Activated T-cell treated with anti-CD3 and anti-CD28 coated beads for 4 hours (primary cell): Measurements from ENCODE around the gene NR2F6.

Experiments used
- DNase-seq: peaks from one replicate; pipeline ENCODE4 v3.0.0-alpha.2; 2020

Gene NR2F6

DNA sequence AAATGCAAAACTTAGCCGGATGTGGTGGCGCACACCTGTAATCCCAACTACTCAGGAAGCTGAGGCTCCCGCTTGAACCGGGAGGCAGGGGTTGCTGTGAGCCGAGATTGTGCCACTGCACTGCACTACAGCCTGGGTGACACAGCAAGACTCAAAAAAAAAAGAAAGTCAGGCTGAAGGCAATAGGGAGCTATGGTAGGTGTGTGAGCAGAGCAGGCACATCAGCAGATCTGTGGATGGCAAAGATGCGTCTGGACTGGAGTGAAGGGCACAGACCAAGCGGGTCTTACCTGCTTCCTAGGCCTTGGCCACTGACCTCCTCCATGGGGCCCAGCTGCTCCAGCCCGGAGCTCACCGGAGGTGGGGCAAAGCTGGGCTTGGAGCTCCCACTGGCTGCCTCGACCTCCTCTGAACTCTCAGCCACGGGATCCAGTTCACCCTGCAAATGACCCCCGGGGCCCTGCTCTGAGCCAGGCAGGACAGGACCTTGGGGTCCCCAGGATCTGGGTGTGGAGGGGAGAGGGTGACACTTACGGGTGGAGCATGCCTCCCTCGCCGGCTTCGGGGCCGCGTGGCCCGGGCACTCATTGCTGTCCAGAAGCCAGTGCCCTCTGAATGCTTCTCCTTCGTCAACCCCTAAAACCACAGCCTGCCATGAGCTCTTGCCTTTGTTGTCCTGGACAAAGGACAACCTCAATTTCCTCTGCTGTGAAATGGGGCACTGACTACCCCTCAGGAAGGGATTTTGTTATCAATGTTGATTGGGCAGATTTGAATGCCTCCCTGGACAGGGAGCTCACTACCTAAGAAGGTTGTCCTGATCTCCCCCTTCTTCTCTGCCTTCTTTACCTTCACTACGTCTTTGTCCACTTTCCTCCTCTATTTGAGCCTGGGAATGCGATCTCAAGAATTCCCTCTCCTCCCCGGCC lies 18.3 kb upstream of the NR2F6 start:
- DNase-seq = no peak

DNA sequence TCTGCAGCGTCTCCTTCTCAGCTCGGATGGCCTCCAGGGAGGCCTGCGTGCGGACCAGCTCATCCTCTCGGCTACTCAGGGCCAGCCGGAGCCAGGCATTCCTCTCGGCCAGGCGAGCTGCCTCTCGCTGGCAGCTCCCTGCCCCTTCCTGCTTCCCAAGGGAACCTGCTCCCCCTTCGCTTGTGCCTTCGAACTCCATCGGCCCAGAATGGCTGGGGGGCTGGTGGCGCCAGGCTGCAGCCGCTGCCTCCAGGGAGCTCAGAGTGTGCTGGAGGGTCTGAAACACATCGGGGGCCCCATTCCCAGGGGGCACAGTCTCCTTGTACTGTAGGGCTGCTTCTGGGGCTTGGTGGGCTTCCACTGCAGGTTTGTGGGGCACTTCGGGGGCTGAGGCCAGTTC lies 16.8 kb upstream of the NR2F6 start:
- DNase-seq = no peak

DNA sequence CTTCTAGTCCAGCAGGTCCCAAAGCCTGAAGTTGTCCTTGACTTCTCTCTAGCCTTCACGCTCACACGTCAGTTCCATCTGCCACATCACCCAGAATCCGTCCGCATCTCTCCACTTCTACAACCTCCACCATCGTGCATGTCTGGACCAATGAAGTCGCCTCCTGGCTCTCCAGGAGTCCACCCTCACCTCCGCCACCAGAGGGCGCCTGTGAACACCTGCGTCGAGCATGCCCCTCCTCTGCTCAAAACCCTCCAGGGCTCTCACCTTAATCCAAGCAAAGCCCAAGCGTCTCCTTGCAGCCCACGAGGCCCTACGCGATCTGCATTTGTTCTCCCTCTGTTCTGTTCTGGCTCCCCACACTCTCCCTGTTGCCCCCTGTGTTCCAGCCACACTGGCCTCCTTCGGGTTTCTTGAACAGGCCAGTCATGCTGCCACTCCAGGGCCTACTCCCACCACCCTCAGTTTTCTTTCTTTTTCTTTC lies 15.2 kb upstream of the NR2F6 start:
- peak; percentile 85 for DNase-seq

DNA sequence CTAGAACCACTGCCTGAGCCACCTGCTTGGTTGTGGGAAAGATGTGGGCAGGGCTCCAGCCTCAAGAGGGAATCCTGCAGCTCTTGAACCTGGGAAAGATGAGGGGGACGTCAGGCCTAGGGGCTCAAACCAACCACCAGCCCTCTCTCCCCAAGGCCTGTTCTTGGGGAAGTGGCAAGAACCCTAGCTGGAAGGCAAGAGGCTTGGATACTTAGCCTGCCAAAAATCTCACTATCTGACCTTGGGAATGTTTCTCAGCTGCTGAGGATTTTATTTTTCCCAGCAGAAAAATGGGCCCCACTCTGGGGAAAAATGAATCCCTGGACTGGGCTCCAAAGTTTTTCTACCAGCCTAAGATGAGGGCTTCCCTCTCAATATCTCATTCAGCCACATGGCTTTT lies 14.2 kb upstream of the NR2F6 start:
- no peak for DNase-seq

DNA sequence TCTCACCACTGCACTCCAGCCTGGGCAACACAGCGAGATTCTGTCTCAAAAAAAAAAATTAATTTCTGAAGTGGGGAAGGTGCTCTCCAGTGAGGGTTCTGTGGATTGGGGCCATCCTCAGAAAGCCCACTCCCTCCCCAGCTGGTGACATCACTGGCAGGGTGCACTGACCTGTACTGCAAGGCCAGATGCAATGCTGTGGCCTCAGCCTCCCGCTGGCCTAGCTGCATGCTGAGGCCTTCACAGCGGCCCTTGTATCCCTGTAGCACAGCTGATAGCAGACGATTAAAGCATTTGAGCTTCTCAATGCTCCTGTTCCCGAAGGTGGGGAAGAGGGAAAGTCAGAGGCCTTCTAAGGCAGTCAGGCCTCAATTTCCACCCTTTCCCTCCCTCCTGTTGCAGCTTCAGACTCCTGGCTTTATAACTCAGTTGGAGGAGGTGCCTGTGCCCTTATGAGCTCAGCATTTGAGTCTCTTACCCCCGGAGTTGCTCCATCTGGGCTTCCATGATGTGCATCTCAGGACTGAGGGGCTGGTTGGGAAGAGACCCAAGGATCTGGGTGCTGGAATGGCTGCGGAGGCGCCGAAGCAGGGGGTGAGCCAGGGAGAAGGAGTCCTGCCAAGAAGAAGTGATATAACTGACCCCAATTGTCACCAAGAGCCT lies 13.5 kb upstream of the NR2F6 start:
- no peak for DNase-seq

DNA sequence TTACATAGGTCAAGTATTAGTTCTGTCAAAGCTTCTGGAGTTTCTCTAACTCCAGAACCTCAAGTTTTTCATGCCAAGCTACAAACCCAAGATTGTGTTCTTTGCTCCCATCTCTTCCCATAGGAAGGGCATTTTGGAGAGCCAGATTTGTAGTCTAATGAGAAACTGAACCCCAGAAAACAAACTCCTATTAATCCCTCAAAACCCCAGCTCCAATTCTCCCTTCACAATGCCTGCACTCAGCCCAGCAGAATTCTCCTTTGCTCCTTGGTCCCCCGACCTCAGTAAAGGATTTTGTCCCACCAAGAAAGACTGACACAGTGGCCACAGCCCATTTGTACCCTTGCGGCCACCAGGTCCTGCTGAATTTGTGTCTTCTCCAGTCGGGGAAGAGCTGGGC lies 10.4 kb upstream of the NR2F6 start:
- DNase-seq = no peak

DNA sequence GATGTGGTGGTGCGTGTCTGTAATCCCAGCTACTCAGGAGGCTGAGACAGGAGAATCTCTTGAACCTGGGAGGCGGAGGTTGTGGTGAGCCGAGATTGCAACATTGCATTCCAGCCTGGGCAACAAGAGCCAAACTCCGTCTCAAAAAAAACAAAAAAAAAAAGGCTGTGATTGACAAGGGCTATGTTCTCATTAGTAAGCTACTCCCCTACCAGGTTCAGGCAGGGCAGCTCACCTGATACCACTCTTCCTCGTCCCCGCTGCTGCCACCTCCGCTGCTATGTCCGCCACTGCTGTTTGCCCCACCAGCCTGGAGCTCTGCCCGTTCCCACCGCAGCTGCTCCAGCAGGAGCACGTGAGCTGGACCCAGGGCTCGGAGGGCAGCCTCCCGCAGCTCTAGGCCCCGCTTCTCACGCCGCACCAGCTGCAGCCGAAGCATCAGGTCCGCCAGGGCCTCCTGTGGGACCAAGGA lies 9.5 kb upstream of the NR2F6 start:
- no peak for DNase-seq

DNA sequence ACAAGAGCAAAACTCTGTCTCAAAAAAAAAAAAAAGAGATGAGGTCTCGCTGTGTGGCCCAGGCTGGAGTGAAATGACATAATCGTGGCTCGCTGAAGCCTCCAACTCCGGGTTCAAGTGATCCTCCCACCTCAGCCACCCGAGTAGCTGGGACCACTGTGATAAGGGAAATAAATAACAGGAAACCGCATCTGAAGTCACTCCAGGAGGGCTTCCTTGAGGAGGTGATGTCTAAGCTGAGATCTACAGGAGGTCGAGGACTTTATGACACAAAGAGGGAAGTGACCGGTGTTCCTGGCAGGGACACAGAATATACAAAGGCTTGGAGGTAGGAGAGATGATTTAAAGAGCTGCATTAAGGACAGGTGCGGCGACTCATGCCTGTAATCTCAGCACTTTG lies 8.9 kb upstream of the NR2F6 start:
- DNase-seq = no peak

DNA sequence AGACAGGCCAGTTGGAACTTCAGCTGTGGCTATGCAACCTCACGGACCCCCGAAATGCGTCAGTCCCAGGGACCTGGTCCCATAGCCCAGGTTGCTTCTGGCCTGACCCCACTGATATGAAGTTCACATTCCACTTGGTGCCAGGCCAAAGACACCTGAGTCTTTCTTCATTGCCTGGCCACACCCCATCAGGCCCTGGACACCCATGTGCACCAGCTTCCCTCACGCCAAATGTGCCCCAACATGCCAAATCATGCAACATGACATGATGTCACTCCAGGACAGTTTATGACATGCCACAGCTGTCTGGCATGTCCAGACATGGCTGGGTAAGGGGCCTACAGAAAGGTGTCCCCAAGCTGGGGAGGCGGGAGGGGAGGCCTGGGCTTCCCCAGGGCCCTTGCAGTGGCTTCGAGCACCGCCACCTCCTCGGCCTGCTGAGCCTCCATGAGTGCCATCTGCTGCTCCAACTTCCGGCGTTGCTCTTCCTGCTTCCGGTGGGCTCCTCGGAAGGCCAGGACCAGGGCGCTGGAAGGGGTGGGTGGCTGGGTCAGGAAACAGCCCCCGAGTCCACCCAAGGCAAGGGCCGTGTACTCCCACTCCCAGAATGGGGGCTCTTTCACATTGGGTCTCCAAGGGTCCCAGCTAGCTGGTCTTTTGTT lies 4.3 kb upstream of the NR2F6 start:
- DNase-seq = no peak

DNA sequence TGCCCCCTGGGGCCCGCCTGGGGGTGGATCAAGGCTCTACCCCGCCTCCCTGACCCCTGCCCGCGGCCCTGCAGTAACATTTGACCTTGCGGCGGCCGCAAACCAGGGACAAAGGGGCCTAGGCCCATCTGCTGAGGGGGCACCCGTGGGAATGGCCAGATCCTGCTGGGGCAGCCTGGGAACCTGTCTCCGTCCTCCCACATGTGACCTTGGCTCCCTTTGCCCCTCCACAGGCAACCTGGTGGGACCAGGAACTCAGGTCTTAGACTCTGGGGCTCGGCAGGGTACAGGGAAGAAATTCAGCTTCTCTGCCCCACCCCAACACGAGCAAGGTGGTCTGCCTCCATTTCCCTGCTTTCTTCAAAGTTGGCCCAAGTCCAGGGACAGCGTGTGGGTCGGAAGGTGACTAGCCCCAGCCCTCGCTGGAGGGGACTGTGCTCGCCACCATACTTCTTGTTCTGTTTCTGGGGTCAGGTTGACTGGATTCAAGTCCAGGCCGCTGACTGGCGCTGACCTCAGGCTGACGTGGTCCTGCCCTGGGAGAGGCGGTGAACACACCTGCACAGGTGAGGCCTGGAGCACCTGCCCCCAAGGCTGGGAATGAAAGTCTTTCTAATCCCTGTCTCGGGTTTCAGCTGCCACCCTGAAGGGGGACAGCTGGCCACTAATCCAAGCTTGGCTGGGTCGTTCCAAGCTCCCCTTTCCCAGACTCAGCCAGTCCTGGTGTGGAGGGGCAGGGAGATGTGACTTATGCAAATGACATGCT lies 2.5 kb upstream of the NR2F6 start:
- DNase-seq = no peak

DNA sequence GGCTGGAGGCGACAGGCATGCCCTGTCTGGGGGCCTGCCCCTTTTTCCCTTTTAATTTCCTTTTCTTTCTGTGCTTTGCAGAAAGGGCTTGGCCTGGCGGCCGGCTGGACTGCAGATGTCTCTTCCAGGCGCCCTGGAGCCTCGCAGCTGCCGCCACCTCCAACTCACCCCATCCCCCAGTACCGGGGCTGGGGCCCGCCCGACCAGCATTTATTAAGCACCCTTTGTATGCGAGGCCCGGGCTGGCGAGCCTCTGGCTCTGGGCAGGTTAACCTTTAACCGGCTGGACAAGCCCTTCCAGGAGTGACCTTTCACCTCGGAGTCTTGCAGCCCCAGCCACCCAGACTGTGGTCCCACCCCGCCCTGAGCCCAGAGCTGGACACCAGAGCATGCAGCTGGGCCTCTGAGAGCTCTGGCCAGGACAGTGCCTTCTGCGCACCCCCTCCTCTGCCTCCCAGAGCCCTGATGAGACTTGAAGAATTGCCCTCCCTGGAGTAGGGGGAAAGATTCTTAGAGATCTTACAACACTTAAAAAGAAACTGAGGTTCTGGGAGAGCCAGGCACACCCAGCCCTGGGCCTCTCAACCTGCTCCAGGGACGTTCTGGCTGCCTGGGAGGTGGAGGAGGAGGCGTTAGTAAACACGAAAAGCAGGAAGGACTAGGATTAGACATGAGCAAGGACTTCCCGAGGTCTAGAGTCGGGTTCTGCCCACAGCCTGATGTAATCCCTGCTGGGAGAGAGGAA lies 1.1 kb upstream of the NR2F6 start:
- no peak for DNase-seq

DNA sequence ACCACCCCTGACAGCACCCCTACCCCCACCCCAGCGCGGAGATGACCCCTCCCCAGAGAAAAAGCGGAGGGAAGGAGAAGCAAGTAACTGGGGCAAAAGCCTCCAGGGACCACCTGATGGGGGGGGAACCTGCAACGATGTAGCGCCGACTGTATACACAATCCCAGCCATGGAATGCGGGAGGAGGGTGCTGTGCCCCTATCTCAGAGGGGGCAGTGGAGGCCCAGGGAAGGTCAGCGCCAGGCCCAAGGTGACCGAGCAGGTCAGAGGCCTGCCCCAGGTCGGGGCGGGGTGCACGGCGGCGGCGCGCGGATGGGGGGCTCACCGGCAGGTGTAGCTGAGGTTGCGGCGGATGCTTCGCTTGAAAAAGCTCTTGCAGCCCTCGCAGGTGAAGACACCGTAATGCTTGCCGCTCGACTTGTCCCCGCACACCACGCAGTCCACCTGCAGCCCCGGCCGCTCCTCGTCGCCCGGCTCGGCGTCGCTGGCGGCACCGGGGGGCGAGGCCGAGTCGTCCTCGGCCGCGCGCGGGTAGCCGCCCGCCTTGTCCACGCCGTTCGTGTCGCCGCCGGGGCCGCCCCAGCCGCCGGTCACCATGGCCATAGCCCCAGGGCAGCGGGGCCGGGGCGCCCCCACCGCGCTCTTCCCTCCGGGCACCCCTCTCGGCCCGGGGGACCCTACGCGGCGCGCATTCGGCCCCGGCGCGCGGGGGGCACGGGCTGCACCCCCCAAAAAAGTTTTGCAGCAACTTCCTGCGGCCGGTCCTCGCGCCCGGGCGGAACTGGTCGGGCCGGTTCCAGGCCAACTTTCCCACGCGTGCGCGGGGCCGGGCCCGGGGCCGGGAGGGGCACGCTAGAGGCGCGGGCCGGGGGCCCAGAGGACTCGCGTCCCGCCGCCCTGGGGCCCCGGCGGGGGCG lies 843 bp downstream of the NR2F6 start:
- DNase-seq = no peak

DNA sequence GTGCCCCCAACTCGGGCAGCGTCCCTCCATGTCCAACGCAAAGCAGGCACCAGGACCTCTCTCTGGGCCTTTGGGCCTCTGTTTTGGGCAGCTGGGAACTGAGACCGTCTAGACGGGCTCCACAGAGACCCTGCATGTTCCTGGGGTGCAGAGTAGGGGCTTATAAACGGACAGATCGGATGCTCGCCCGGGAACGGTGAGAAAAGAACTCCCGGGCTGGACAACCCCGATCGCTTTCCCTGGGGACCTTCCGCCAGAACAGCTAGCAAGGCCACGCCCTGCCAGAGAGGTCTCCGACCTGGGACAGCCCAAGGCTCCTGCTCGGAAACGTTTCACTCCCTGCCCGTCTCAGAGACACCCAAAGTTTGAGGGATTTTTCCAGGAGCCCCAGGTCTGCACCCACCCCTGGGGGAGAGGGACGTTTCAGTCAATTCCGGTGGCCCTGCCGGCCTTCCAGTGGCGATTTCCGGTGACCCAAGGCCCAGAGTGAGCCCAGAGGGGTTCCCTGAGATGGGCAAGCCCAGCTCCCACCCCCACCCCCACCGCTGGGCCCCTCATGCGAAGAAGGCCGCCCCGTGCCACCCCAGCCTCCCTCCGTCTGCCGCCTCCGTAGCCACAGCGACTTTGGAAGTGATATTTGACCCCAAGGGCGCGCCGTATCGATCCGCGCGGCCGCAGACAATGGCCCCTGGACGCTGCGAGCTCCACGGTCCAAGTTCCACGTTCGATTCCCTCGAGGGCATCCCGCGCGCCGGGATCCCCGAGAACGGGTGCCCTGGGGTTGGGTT lies 1.7 kb downstream of the NR2F6 start:
- DNase-seq = no peak

DNA sequence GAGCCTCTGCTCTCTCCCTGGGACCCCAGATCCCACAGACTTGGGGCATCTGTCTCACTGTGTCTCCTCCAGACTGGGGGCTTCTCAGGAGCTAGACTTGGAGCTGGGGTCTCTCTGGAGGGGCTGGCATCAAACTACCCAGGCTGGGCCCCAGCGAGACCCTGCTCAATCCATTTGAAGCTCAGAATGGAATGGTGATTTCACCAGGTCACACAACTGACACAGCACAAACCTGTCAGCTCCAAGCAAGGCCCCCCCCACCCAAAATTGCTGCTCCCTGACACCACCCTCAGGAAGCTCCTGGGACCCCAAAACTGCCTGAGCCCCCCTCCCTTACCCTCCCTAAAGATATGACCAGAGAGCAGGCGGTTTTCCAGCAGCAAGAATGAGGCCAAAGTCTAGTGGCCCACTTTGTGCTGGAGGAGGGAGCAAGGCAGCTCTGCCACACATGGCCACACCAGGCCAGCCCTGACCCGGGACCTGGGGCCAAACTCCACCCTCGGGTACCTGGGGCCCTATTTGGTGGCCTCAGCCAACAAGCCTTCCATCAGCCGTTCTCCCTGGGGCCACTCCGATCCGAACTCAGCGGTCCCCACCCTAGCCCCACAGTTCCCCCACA lies 2.4 kb downstream of the NR2F6 start:
- DNase-seq = no peak

DNA sequence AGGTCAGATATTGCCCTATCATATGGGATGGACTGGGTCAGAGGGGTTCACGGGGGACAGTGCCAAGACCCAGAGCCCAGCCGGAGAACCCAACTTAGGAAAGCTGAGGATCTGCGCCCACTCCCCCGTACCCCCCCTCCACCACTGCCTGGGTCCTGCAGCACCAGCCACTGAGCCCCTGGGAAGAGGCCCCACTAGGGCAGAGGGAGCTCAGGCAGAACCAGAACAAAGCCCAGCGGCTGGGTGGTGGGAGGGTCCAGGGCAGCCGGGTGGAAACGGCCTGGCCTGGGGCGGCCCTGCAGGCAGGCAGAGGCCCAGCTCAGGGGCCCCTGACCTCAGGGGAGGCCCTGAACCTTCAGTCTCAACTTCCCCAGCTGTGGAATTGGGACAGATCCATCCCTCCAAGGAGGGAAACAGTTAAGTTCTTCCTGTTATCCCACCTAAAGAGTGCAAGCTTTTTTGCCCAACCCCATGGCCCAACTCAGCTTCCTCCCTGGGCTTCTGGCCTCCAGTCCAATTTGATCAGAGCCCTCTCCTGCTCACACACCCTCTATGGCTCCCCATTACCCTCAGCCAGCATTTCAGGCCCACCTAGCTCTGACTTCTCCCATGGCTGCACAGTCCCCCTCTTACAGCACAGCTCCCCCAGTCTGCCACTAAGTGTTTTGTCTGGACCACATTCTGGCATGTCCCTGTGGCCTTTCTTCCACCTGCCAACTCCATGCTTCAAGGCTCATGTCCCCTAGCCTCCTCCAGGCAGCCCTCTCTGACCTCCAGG lies 3.1 kb downstream of the NR2F6 start:
- no peak for DNase-seq

DNA sequence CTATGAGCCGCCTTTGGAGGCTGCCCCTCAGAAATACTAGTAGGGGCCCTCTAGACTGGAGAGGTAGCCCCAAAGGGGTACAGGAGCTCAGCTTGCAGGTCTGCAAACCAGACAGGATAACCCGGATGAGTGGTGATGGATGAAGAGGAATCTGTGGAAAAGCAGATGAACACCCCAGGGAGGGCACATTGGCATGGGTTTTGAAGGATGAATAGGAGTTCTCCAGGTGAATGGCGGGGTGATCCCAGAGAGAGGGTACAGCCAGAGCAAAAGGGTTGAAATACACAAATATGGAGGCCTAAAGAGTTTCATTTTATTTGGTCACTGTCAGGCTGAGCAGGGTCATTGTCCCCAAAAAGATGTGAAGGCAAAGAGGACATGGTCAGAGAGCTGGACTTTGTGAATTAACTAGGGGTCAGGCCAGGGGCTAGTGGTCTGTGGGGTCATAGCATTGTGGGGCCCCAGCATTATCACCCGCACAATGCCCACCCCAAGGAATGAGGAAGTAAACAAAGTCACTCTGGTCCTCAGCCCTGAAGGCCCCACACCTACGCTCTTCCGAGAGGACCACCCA lies 4.8 kb downstream of the NR2F6 start:
- no peak for DNase-seq

DNA sequence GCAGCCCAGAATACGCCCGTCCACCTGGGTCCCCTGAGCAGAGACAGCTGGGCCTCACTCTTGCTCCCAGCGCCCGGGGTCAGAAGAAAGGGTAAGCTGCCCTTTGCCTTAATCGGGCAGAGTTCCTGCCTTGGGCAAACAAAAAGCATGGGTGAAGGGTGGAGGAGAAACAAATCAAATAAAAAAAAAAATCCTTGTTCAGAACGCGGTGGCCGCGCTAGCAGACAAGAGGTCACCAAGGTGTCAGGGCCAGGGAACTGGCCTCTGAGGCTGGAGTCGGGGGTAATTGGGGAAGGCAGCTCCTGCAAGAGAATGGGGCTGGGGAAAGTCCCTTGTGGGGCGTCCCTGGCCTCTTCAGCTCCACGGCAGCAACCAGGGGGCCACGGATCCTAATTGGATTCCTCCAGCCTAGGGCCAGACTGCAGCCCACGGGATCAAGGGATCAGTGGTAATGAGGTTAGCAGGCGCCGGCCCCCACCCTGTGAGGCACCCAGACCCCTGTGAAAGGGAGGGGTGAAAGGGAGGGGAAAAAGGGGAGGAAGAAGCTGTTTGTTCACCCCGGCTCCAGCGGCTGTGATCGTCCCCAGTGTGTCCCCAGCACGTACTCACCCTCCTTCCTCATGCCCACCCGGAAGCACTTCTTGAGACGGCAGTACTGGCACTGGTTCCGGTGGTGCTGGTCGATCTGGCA lies 5.5 kb downstream of the NR2F6 start:
- no peak for DNase-seq
